Nephron (organoid): ENCODE data around the gene MRPL45.
A peak's percentile ranks its signal among the peaks of the same experiment; 100 is the strongest.
"Not testable (repeated sequence)": the region's sequence is repeated elsewhere in the genome, so short reads cannot be mapped to it uniquely, and the experiment has no call there.

Source experiments
- H3K27ac Mint-ChIP-seq, 3 experiments: 2 replicates each; pipeline ENCODE4 v1.8.0; 2020; ENCODE audit warnings: mixed read lengths in 3 of 3, mild to moderate bottlenecking in 2 of 3, moderate library complexity in 1 of 3
- H3K27me3 Mint-ChIP-seq: 2 replicates; pipeline ENCODE4 v1.8.0; 2021; ENCODE audit warnings: low read depth, mild to moderate bottlenecking, moderate library complexity, mixed read lengths
- H3K36me3 Mint-ChIP-seq: 2 replicates; pipeline ENCODE4 v1.8.0; 2020; ENCODE audit warnings: low read depth, mixed read lengths
- H3K4me1 Mint-ChIP-seq: 2 replicates; pipeline ENCODE4 v1.8.0; 2020; ENCODE audit warnings: mixed read lengths
- H3K4me3 Mint-ChIP-seq, 3 experiments: 2 replicates each; pipeline ENCODE4 v1.8.0; 2020; ENCODE audit warnings: mild to moderate bottlenecking in 3 of 3, mixed read lengths in 3 of 3, moderate library complexity in 2 of 3
- H3K9me3 Mint-ChIP-seq: 2 replicates; pipeline ENCODE4 v1.8.0; 2020; ENCODE audit warnings: mixed read lengths

MRPL45 gene

DNA sequence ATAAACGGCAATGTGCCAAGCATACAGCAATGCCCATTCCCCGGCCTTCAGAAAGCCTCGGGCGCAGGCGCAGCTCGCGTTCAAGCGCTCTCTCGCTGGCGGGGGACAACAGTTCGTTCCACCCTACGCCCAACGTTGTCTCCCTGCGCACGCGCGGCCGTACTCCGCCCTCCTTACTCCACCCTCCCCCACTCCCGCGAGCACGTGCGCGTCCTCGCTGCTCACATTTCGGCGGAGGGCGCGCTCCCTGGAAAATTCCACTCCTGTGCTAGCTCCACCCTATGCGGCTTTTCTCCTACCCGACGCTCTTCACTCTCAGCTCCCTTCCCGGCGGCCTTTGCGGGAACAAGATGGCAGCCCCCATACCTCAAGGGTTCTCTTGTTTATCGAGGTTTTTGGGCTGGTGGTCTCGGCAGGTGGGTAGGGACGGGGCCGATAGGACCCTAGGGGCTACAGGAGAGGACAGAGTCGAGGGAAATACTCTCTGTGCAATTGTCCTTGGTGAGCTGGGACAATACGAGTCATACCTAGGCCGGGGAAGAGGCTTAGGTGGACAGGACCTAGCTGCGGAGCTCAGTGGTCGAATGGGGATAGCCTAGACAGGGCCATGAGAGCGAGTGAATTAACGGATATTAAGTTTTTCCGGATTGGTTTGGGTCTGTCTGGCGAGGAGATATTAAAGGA, at the start of gene MRPL45:
Gene MRPL45, plus strand, starts transcription at position 335 of the 684 bp plus-strand sequence. Its CDS starts 16 bp downstream, at position 351.
- not testable (repeated sequence) for H3K36me3 Mint-ChIP-seq, H3K9me3 Mint-ChIP-seq, H3K4me1 Mint-ChIP-seq, H3K27me3 Mint-ChIP-seq
- peak within 1 kb of the TSS; percentile 81 to 97 (median 96) for H3K27ac Mint-ChIP-seq
- peak within 1 kb of the TSS; percentile 97 to 99 (median 97) for H3K4me3 Mint-ChIP-seq

DNA sequence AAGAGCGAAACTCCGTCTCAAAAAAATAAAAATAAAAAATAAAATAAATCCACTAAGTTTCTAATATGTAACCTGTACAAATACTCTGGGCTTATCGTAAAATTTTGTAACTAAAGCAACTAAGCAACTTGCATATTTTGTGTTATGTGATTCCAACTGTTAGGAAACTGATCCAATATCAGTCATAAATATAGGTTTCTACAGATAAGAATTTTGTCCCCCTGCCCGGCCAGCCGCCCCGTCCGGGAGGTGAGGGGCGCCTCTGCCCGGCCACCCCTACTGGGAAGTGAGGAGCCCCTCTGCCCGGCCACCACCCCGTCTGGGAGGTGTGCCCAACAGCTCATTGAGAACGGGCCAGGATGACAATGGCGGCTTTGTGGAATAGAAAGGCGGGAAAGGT, 43.8 kb upstream of the MRPL45 start:
- H3K27ac Mint-ChIP-seq, H3K9me3 Mint-ChIP-seq, H3K4me3 Mint-ChIP-seq, H3K27me3 Mint-ChIP-seq, H3K4me1 Mint-ChIP-seq, H3K36me3 Mint-ChIP-seq: not testable (repeated sequence)

DNA sequence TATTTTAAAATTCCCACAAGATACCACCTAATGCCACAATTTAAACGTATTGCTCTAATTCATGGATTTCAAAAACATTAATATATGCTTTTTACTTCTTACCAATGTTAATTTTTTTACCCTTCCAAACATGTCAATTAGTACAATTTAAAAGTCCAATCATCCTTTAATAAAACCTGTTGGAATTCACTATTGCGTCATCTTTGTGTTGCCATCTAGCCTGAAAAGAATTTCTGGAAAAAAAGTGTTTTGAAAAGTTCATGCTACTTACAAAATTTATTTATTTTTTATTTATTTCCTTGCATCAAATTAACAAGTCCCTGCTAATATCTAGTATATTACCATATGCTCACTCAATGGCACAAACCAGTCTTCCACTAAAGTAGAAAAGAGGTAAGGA, 42.6 kb upstream of the MRPL45 start:
- H3K27ac Mint-ChIP-seq, H3K36me3 Mint-ChIP-seq, H3K9me3 Mint-ChIP-seq, H3K4me3 Mint-ChIP-seq, H3K27me3 Mint-ChIP-seq, H3K4me1 Mint-ChIP-seq: not testable (repeated sequence)

DNA sequence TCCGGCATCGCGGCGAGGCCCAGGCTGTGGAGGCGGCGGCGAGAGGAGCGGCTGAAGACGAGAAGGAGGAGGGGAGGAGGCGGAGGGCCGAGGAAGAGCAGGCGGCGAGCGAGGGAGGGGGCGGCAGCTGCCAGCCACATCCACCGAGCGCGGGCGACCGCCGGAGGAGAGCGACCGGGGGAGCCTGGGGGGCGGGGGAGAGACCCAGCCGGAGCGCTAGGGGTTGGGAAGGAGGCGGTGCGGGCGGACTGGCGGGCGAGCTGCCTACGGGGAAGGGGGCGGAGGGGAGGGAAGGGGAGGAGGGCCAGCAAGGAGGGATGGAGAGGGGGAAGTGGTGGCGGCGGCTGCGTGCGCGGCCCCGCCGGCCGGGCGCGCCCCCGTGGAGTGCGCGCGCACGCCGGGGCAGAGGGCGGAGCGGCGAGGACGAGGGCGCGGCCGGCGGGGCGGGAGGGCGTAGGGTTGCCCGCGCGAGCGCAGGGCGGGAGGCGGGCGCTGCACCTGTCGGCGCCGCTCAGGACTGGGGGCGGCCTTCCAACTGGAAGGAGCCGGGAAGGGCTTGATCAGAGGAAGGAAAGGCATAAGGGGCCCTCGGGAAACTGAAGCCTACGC, 39.9 kb upstream of the MRPL45 start:
- H3K4me1 Mint-ChIP-seq, H3K36me3 Mint-ChIP-seq, H3K27me3 Mint-ChIP-seq, H3K9me3 Mint-ChIP-seq: not testable (repeated sequence)
- peak overlapping the region; percentile 48 to 61 (median 56) for H3K4me3 Mint-ChIP-seq
- peak overlapping the region in 1 of 3 experiments; percentile 63 for H3K27ac Mint-ChIP-seq

DNA sequence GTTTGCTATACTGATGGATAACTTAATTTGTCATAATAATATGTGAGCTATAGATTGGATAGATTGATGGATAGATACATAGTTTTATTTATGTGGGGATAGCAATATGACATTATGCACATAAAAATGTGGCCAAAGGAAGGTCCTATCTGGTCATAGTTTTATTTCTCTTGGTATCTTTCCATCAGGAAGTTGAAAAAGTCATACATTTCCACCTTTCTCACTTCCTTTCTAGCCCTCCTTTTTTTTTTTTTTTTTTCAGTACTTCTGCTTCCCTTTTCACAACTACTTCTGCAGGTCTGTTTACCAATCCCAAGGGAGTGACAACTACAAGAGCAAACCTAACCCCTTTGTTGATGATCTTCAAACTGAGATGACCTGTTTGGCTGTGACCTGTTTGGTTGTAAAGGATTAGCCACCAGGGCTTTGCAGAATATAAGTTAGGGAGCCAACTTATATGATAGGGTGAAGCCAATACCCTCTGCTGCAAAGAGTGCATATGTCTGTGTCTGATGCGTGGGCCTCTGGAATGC, 30.9 kb upstream of the MRPL45 start:
- not testable (repeated sequence) for H3K36me3 Mint-ChIP-seq, H3K4me3 Mint-ChIP-seq, H3K9me3 Mint-ChIP-seq, H3K27me3 Mint-ChIP-seq, H3K4me1 Mint-ChIP-seq, H3K27ac Mint-ChIP-seq

DNA sequence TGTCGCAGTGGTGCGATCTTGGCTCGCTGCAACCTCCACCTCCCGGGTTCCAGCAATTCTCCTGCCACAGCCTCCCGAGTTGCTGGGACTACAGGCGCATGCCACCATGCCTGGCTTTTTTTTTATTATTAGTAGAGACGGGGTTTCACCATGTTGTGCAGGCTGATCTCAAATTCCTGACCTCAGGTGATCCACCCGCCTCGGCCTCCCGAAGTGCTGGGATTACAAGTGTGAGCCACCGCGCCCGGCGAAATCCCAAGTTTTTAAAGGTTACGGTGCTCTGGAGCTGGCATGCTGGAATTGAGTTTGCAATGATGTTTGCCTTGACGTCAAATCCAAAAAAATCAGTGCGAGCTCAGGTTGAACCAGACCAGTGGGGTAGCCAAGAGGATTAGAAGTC, 30.4 kb upstream of the MRPL45 start:
- H3K27me3 Mint-ChIP-seq, H3K4me1 Mint-ChIP-seq, H3K27ac Mint-ChIP-seq, H3K36me3 Mint-ChIP-seq, H3K4me3 Mint-ChIP-seq, H3K9me3 Mint-ChIP-seq: not testable (repeated sequence)

DNA sequence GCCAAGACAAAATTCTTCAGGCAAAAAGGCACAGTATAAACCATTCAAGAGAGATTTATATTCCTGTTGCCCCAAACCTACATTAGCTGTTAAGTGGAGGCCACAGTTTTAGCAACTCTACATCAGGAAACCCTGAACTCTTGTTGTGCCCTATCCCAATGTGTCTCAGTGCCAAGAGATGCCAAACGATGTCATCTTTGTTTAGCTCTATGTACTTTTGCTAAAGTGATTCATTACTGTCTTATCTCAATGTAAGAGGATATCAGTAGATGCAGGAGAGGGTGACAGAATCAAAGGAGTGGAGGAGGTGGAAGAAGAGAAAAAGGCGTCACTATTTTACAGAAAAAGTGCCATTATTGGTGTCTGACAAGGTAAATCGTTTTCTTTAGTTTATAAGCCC, 28.8 kb upstream of the MRPL45 start:
- not testable (repeated sequence) for H3K27ac Mint-ChIP-seq, H3K36me3 Mint-ChIP-seq, H3K4me3 Mint-ChIP-seq, H3K4me1 Mint-ChIP-seq, H3K9me3 Mint-ChIP-seq, H3K27me3 Mint-ChIP-seq

DNA sequence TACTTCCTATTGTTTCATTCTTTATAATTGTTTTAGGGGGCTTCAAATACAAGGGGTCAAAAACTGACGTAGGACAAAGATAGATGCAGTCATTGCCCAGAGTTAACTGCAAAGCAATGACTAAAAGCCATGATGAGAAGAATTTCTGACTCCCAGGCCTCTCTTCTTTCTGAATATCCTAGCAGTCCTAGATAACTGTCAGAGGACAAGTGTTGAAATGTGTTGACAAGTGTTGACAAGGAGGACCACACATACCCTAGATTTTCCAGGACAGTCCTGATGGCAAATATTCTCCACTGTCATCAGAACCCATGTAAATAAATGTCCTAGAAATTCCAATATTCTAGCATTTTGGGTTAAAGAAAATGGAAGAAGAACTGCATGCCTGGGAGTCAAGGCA, 27.9 kb upstream of the MRPL45 start:
- not testable (repeated sequence) for H3K27ac Mint-ChIP-seq, H3K9me3 Mint-ChIP-seq, H3K4me1 Mint-ChIP-seq, H3K36me3 Mint-ChIP-seq, H3K4me3 Mint-ChIP-seq, H3K27me3 Mint-ChIP-seq

DNA sequence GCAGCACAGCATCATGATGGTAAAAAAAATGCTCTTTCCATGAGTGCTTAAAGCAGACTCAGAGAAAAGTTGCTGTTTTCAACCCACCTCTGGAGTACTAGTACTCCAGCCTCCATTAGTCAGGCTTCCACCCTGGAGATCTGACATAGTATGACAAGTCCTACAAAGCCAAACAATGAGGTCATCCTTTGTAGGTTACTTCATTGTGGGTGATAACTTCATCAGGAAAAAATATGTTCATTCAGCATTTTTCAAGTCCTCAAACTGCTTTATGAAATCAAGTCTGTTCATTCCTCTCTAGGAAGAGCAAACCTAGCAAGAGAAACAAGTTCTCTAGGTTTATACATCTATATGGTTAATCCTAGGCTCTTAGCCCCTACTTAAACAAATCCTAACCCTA, 27.4 kb upstream of the MRPL45 start:
- H3K4me1 Mint-ChIP-seq, H3K4me3 Mint-ChIP-seq, H3K27ac Mint-ChIP-seq, H3K9me3 Mint-ChIP-seq, H3K36me3 Mint-ChIP-seq, H3K27me3 Mint-ChIP-seq: not testable (repeated sequence)

DNA sequence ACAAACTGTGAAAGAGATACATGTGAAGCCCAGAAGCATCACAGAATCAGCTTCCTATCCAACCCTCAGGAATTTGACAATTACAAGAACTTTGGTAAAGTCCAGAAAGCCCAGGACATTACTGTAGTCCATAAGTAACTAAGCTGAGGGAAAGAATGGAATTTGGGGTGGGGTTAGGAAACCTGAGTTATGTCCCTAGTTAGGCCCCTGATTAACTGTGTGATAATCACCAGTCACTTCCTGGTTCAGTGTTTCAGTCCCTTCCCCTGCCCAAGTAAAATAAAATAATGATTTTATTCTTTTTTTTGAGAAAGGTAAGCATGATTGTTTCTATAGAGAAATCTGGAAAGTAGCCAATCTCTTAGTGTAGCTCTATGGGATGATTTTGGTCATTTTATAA, 11.0 kb upstream of the MRPL45 start:
- not testable (repeated sequence) for H3K27me3 Mint-ChIP-seq, H3K36me3 Mint-ChIP-seq, H3K27ac Mint-ChIP-seq, H3K4me3 Mint-ChIP-seq, H3K9me3 Mint-ChIP-seq
- peaks cover 22% of the 10 kb centered on the region for H3K4me1 Mint-ChIP-seq

DNA sequence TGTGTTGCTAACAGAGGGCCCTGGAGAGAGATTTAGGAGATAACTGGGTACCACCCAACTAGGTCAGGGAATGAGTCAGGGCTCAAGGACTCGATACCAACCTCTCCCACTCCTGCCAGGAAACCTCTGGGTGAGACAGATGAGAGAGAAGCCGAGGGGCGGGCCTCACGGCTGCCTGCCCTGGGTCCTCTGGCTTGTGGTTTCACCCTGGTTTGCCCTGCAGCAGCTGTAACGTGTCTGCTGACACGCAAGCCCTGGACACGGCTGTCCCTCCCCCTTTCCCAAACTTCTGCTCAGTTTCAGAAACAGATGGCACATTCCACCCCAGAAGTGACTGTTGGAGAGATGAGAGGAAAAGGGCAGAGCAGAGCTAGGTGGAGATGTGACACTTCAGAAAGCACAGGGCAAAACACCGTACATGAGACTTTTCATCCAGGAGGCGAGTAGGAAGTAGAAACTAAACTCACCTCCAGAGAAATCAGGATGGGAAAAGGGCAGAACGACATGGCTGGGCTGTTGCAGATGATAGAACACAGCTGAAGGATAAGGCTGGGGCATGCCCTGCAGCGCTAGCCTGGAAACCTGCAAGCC, 10.4 kb upstream of the MRPL45 start:
- peak overlapping the region; percentile 82 to 94 (median 89) for H3K27ac Mint-ChIP-seq
- peak overlapping the region; percentile 7 to 49 (median 28) for H3K4me3 Mint-ChIP-seq
- H3K27me3 Mint-ChIP-seq, H3K9me3 Mint-ChIP-seq, H3K36me3 Mint-ChIP-seq: not testable (repeated sequence)
- peaks cover 22% of the 10 kb centered on the region for H3K4me1 Mint-ChIP-seq
